IPS-15b (cell line): ENCODE results near the gene ZNF800.
"Not testable (repeated sequence)": the region's sequence is repeated elsewhere in the genome, so short reads cannot be mapped to it uniquely, and the experiment has no call there.

Experiments used
- H3K27me3 ChIP-seq: one replicate; pipeline ENCODE4 v1.6.1; 2013; ENCODE audit warnings: low read length; ENCODE audit not compliant: control insufficient read depth, insufficient read depth
- H3K36me3 ChIP-seq: one replicate; pipeline ENCODE4 v1.6.1; 2013; ENCODE audit warnings: low read length; ENCODE audit not compliant: control insufficient read depth, insufficient read depth
- H3K4me1 ChIP-seq: one replicate; pipeline ENCODE4 v1.6.1; 2013; ENCODE audit warnings: mild to moderate bottlenecking, low read length; ENCODE audit not compliant: control insufficient read depth, insufficient read depth
- H3K4me3 ChIP-seq: one replicate; pipeline ENCODE4 v1.5.1; 2013; ENCODE audit warnings: low read depth, low read length
- H3K9ac ChIP-seq: one replicate; pipeline ENCODE4 v1.6.1; 2013; ENCODE audit warnings: low read depth, mild to moderate bottlenecking, low read length
- H3K9me3 ChIP-seq: one replicate; pipeline ENCODE4 v1.6.1; 2013; ENCODE audit warnings: mild to moderate bottlenecking, low read length; ENCODE audit not compliant: control insufficient read depth, insufficient read depth

The ZNF800 gene

DNA sequence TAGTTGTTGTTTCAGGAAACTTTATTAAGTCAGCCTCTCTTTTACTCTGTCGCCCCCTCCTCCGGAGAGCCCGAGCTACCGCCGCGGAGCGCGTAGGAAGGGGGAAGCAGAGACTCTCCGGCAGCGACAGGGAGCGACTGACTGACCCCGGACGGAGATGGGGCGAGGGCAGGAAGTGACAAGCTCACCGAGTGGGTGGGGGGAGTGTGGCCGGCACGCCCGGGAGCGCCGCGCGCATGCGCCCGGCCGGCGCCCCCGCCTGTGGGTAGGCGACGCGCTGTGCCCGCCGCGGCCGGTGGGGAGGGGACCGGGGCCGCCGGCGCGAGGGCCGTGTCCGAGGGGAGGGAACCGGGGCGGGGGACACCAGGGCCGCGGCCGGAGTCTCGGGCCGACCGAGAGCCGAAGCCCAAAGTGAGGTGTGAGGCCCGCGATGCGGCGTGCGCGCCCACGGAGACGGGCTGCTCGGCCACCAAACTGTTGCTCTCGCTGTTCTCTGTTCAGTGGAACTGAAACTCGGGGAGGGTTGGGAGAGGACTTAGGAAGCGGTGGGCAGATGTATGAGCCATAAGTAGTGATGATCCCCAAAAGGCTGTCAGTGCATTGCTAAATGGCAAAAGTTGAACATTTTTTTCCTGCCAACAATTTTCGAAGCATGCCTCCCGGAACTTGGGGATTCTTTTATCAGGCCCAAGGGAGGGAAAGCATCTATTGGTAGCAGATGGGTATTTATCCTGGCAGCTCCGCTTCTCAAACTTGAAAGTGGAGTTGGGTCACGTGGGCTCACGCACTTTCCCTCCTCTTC is at the start of gene ZNF800:
Gene ZNF800 (minus strand): TSS at position 143 of the 802 bp plus-strand sequence. CDS start 1,151 bp downstream, outside the sequence.
- Histone ChIP-seq H3K9ac (peak within 1 kb of the TSS; percentile 51), H3K9me3 (no peaks in the 10 kb centered on the region), H3K27me3 (peaks cover 52% of the 10 kb centered on the region), H3K4me1 (no peaks in the 10 kb centered on the region), H3K4me3 (peak within 1 kb of the TSS; percentile 76), H3K36me3 (no peaks in the 10 kb centered on the region)

- Histone ChIP-seq H3K27me3 (no peaks in the 10 kb centered on the region), H3K4me1 (no peaks in the 10 kb centered on the region), H3K9ac (no peak overlapping the region), H3K9me3 (no peaks in the 10 kb centered on the region), H3K36me3 (no peaks in the 10 kb centered on the region), H3K4me3 (no peak overlapping the region)
These were observed 47.7 kb upstream of the ZNF800 start for GRCh38 chr7:127440206-127440605.

DNA sequence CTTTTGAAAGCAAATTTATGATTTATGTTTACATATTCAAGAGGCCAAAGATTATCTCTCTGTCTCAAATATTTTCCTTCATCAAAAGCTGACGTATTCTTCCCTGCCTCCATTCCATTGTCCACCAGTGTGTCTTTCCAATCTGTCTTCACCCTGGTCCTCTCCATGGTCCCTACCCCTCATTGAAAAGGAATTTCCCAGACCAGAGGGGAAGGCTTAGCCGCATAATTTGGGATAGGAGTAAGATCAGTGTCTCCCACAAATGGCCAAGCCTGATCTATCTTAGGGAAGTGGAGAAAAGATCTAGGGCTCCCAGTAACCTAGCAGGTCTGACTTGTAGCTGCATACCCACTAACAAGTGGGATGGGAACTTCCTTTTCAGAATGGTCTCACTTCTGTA is 46.3 kb upstream of the ZNF800 start:
- Histone ChIP-seq H3K4me1 (no peaks in the 10 kb centered on the region), H3K9ac (no peak overlapping the region), H3K9me3 (no peaks in the 10 kb centered on the region), H3K36me3 (no peaks in the 10 kb centered on the region), H3K27me3 (no peaks in the 10 kb centered on the region), H3K4me3 (no peak overlapping the region)

DNA sequence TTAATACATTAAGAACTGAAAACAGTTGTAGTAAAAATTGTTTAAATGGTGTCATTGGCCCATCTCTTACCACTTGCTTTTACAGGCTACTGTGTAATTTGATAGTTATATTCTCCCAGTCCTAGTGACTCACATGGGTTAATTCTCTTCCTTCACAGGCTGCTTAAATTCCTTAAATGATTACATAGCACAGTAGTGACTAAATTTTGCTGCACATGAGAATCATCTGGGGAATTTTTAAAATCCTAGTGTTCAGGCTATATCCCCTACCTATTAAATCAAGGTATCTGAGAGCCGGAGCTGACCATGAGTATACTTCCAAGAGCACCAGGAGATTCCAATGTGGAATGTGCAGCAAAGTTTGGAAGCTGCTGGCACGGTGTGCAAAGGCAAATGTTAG is 45.3 kb upstream of the ZNF800 start:
- H3K9me3 ChIP-seq: no peaks in the 10 kb centered on the region
- no peaks in the 10 kb centered on the region for H3K4me1 ChIP-seq
- H3K36me3 ChIP-seq: no peaks in the 10 kb centered on the region
- no peak overlapping the region for H3K9ac ChIP-seq
- no peaks in the 10 kb centered on the region for H3K27me3 ChIP-seq
- H3K4me3 ChIP-seq: no peak overlapping the region

DNA sequence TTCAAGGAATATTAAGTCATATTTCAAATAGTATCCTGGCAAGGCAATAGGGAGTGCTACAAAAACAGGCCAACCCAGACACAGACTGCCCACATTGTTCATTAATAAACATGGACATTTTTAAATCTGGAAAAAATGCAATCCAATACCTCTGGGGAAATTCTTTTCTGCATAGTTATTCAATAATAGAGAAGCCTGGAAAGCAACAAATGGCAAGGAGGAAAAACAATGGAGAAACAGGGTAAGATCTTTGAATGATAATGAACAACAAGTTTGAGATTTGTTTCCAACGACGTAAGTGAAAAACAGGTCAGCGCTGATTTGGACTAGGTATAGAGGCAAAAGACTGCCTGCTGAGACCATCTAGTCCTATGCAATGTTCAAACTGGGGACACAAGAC is 44.7 kb upstream of the ZNF800 start:
- Histone ChIP-seq H3K4me1 (no peaks in the 10 kb centered on the region), H3K36me3 (no peaks in the 10 kb centered on the region), H3K4me3 (no peak overlapping the region), H3K9ac (no peak overlapping the region), H3K9me3 (no peaks in the 10 kb centered on the region), H3K27me3 (no peaks in the 10 kb centered on the region)

GRCh38 chr7:127429281-127429680 is 36.8 kb upstream of the ZNF800 start:
- H3K36me3 ChIP-seq, H3K4me3 ChIP-seq, H3K9ac ChIP-seq, H3K9me3 ChIP-seq, H3K27me3 ChIP-seq, H3K4me1 ChIP-seq: not testable (repeated sequence)

DNA sequence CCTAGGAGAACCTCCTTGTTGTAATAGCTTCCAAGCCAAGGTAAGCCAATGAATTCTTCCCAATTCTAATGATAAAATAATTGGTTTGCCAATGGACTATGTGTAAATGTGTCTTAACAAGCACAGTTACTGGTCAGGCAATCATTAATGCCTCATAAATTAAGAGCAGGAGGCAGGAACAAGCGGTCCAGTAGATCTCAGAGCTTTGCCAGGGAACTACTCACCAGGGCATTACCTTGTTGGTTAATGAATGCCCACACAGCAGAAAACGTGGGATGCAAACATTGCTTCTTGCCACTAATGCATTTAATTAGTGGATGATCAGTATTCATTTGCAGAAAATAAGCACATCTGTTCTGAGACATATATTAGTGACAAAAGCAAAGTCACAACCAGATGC is 26.7 kb upstream of the ZNF800 start:
- Histone ChIP-seq H3K36me3 (no peaks in the 10 kb centered on the region), H3K4me3 (no peak overlapping the region), H3K27me3 (no peaks in the 10 kb centered on the region), H3K9me3 (no peaks in the 10 kb centered on the region), H3K4me1 (no peaks in the 10 kb centered on the region), H3K9ac (no peak overlapping the region)

DNA sequence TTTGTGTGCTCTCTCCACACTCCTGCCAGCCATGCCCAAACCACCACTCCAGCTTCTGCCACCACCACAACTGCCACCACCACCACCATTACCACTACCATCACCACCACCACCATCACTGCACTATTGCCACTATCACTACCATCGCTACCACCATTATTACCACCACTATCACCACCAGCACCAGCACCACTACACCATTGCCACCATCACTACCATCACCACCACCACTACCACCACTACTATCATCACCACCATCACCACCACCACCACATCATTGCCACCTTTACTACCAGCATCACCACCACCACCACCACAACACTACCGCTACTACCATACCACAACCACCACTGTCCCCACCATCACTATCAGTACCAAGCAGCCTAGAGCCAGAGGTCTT is 26.0 kb upstream of the ZNF800 start:
- no peaks in the 10 kb centered on the region for H3K9me3 ChIP-seq
- H3K4me3 ChIP-seq: no peak overlapping the region
- no peaks in the 10 kb centered on the region for H3K27me3 ChIP-seq
- no peaks in the 10 kb centered on the region for H3K4me1 ChIP-seq
- H3K9ac ChIP-seq: no peak overlapping the region
- H3K36me3 ChIP-seq: no peaks in the 10 kb centered on the region

- H3K9me3 ChIP-seq: no peaks in the 10 kb centered on the region
- H3K36me3 ChIP-seq: no peaks in the 10 kb centered on the region
- H3K4me1 ChIP-seq: no peaks in the 10 kb centered on the region
- H3K27me3 ChIP-seq: no peaks in the 10 kb centered on the region
- no peak overlapping the region for H3K9ac ChIP-seq
- no peak overlapping the region for H3K4me3 ChIP-seq
These were observed 24.8 kb upstream of the ZNF800 start for GRCh38 chr7:127417346-127417745.

- Histone ChIP-seq H3K9ac (no peak overlapping the region), H3K36me3 (no peaks in the 10 kb centered on the region), H3K27me3 (no peaks in the 10 kb centered on the region), H3K9me3 (no peaks in the 10 kb centered on the region), H3K4me3 (no peak overlapping the region), H3K4me1 (no peaks in the 10 kb centered on the region)
These were observed 22.7 kb upstream of the ZNF800 start for GRCh38 chr7:127415060-127415742.

DNA sequence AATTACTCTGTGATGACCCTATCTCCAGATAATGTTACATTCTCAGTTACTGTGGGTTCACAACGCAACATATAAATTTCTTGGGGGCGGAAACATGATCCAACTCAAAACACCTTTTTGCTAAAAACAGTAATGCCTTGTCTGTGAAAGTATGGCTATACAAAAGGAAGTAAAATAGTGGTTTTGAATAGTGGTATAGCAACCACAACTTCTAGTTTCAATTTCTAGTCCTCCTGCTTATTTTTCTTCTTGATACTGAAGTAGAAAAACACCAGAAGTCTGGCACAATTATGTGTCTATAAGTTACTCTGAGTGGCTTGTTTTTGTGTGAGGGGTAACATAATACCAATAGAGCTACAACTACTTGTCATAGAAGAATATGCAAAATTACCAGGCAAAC is 21.5 kb upstream of the ZNF800 start:
- no peak overlapping the region for H3K4me3 ChIP-seq
- H3K9ac ChIP-seq: no peak overlapping the region
- H3K27me3 ChIP-seq: no peaks in the 10 kb centered on the region
- H3K36me3 ChIP-seq: no peaks in the 10 kb centered on the region
- H3K9me3 ChIP-seq: no peaks in the 10 kb centered on the region
- H3K4me1 ChIP-seq: no peaks in the 10 kb centered on the region

DNA sequence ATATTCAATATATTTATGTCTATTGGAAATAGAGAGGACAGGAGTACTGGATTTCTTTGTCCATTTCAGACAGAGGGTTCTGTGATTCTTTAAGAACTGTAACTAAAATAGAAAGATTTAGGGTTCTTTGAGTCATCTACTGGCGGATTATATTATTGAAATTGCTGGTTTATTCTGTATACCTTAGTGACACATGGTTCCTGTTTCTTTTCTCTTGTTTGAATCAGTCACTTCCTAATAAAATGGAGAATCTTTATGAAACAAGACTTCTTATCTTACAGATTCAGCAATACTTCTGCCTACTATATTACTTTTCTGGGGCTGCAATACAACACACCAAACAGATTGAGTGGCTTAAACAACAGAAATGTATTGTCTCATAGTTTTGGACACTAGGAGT is 20.8 kb upstream of the ZNF800 start:
- H3K9me3 ChIP-seq: no peaks in the 10 kb centered on the region
- H3K36me3 ChIP-seq: no peaks in the 10 kb centered on the region
- no peaks in the 10 kb centered on the region for H3K4me1 ChIP-seq
- H3K4me3 ChIP-seq: no peak overlapping the region
- no peak overlapping the region for H3K9ac ChIP-seq
- H3K27me3 ChIP-seq: no peaks in the 10 kb centered on the region
